HepG2 (cell line): ENCODE results near the gene DGAT2. TPM values are rescaled to one million over a fixed set of nuclear protein-coding genes. Genes with fewer than 3 reads are reported as not detected.
A peak's percentile ranks its signal among the peaks of the same experiment; 100 is the strongest.

Experiments used
- AHR ChIP-seq: IDR thresholded peaks from 2 replicates; pipeline ENCODE4 v1.6.1; 2018; ENCODE audit warnings: missing genetic modification reagents, missing compliant biosample characterization
- CHD4 ChIP-seq: fragments of 200-600 bp; sonication (generic); IDR thresholded peaks from 2 replicates; pipeline ENCODE4 v1.7.0; 2017; ENCODE audit warnings: mild to moderate bottlenecking, low read length, borderline replicate concordance
- DZIP1 ChIP-seq: sonication (generic); formaldehyde crosslinking; IDR thresholded peaks from 2 replicates; pipeline ENCODE4 v1.5.0; 2020; ENCODE audit warnings: mild to moderate bottlenecking, missing genetic modification reagents
- ISX ChIP-seq: sonication (generic); formaldehyde crosslinking; conservative IDR thresholded peaks from 2 replicates; pipeline ENCODE4 v1.5.0; 2020; ENCODE audit warnings: missing genetic modification reagents
- KDM4B ChIP-seq: sonication (generic); formaldehyde crosslinking; IDR thresholded peaks from 2 replicates; pipeline ENCODE4 v1.4.0; 2020; ENCODE audit warnings: missing genetic modification reagents
- KDM5A ChIP-seq: fragments of 200-600 bp; sonication (generic); IDR thresholded peaks from 2 replicates; pipeline ENCODE4 v1.7.0; 2018; ENCODE audit warnings: antibody characterized with exemption, mild to moderate bottlenecking, low read length, borderline replicate concordance
- MAFK ChIP-seq, 2 experiments: IDR thresholded peaks in 1 of 2; conservative IDR thresholded peaks in 1 of 2; 2 replicates each; pipeline ENCODE4 v1.6.1; 2011; ENCODE audit warnings: improper control_type of control experiment in 2 of 2, low read length in 2 of 2
- ONECUT2 ChIP-seq: sonication (generic); formaldehyde crosslinking; IDR thresholded peaks from 2 replicates; pipeline ENCODE4 v1.4.0; 2020; ENCODE audit warnings: missing genetic modification reagents
- PPARG ChIP-seq: conservative IDR thresholded peaks from 2 replicates; pipeline ENCODE4 v1.6.1; 2016; ENCODE audit warnings: missing biosample characterization, missing genetic modification reagents
- TBL1XR1 ChIP-seq: fragments of 150-350 bp; IDR thresholded peaks from 2 replicates; pipeline ENCODE4 v1.6.1; 2014; ENCODE audit warnings: borderline replicate concordance, low read length; ENCODE audit not compliant: partially characterized antibody
- ZBTB21 ChIP-seq: sonication (generic); formaldehyde crosslinking; IDR thresholded peaks from 2 replicates; pipeline ENCODE4 v1.4.0; 2020; ENCODE audit warnings: missing genetic modification reagents
- ZBTB42 ChIP-seq: sonication (generic); formaldehyde crosslinking; IDR thresholded peaks from 2 replicates; pipeline ENCODE4 v1.5.0; 2020; ENCODE audit warnings: mild to moderate bottlenecking, missing genetic modification reagents
- ZBTB46 ChIP-seq: sonication (generic); formaldehyde crosslinking; IDR thresholded peaks from 2 replicates; pipeline ENCODE4 v1.4.0; 2020; ENCODE audit warnings: mild to moderate bottlenecking, missing genetic modification reagents, borderline replicate concordance
- ZMYM4 ChIP-seq: sonication (generic); formaldehyde crosslinking; IDR thresholded peaks from 2 replicates; pipeline ENCODE4 v1.8.1; 2023; ENCODE audit warnings: mild to moderate bottlenecking, missing genetic modification reagents
- ZNF766 ChIP-seq: sonication (generic); formaldehyde crosslinking; IDR thresholded peaks from 2 replicates; pipeline ENCODE4 v1.5.0; 2020; ENCODE audit warnings: missing genetic modification reagents, borderline replicate concordance
- polyA plus RNA-seq, 8 experiments: library from polyadenylated mRNA; depleted of rRNA in 3 of 8; stranded (reverse) in 7 of 8; unstranded in 1 of 8; fragments of >200 nt; fragmentation: Illumina TruSeq in 4 of 8; extraction: Trizol in 4 of 8; gene quantifications; 2 replicates each; pipeline versions ENCODE4 v1.2.1 to v1.2.3, GENCODE V29; 2011 to 2016; ENCODE audit warnings: low read depth in 4 of 8, missing spikeins in 1 of 8, mixed read lengths in 1 of 8; ENCODE audit not compliant: insufficient read depth in 1 of 8
- total RNA-seq, 5 experiments: library from RNA; depleted of rRNA; stranded (reverse); fragments of >200 nt; fragmentation: Illumina TruSeq; extraction: Trizol; gene quantifications; 2 replicates each; pipeline ENCODE4 v1.2.3, GENCODE V29; 2016; ENCODE audit warnings: low read depth in 1 of 5
- TF ChIP-seq, protein P1 (sequence below): sonication (generic); formaldehyde crosslinking; IDR thresholded peaks from 2 replicates; pipeline ENCODE4 v1.5.1; 2020; ENCODE audit warnings: mild to moderate bottlenecking, missing genetic modification reagents, borderline replicate concordance
- TF ChIP-seq, protein P2 (sequence below): sonication (generic); formaldehyde crosslinking; IDR thresholded peaks from 2 replicates; pipeline ENCODE4 v1.5.0; 2020; ENCODE audit warnings: missing genetic modification reagents

DGAT2 gene
- total and polyA plus RNA-seq, 2 of the 13 experiments (the other 11 are each of a cell fraction or from before 2014, with no cell fraction given), result 39.0 to 65.6 TPM

DNA sequence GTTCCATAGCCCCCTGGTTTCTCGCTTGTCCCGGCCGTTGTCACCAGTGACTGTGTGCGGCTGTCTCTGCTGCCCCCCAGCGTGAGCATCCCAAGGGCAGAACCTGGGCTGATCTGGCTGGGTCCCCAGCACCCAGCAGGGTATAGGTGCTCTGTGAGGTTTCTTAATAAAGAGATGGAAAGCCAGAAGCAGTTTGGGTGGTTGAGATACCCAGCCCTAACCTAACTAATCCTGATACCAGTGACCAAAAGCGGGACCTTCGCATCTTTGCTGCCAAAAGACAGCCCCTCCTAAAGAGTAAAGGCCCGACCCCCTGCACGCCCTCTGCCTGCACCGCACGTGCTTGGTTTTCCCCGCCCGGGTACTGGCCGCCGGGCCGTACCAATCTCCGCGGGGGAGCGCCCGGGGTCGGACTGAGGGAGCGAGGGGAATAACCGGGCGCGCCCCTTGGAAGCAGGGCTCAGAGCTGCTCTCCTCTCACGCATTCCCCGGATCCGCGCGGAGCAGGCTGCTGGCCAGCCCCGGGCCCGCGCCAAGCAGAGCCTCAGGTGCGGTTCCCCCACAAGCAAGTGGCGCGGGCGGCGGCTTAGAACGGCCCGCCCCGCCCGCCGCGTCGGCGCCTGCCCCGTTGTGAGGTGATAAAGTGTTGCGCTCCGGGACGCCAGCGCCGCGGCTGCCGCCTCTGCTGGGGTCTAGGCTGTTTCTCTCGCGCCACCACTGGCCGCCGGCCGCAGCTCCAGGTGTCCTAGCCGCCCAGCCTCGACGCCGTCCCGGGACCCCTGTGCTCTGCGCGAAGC is at the start of gene DGAT2 (continued):
- TF ChIP-seq, protein P1, sequence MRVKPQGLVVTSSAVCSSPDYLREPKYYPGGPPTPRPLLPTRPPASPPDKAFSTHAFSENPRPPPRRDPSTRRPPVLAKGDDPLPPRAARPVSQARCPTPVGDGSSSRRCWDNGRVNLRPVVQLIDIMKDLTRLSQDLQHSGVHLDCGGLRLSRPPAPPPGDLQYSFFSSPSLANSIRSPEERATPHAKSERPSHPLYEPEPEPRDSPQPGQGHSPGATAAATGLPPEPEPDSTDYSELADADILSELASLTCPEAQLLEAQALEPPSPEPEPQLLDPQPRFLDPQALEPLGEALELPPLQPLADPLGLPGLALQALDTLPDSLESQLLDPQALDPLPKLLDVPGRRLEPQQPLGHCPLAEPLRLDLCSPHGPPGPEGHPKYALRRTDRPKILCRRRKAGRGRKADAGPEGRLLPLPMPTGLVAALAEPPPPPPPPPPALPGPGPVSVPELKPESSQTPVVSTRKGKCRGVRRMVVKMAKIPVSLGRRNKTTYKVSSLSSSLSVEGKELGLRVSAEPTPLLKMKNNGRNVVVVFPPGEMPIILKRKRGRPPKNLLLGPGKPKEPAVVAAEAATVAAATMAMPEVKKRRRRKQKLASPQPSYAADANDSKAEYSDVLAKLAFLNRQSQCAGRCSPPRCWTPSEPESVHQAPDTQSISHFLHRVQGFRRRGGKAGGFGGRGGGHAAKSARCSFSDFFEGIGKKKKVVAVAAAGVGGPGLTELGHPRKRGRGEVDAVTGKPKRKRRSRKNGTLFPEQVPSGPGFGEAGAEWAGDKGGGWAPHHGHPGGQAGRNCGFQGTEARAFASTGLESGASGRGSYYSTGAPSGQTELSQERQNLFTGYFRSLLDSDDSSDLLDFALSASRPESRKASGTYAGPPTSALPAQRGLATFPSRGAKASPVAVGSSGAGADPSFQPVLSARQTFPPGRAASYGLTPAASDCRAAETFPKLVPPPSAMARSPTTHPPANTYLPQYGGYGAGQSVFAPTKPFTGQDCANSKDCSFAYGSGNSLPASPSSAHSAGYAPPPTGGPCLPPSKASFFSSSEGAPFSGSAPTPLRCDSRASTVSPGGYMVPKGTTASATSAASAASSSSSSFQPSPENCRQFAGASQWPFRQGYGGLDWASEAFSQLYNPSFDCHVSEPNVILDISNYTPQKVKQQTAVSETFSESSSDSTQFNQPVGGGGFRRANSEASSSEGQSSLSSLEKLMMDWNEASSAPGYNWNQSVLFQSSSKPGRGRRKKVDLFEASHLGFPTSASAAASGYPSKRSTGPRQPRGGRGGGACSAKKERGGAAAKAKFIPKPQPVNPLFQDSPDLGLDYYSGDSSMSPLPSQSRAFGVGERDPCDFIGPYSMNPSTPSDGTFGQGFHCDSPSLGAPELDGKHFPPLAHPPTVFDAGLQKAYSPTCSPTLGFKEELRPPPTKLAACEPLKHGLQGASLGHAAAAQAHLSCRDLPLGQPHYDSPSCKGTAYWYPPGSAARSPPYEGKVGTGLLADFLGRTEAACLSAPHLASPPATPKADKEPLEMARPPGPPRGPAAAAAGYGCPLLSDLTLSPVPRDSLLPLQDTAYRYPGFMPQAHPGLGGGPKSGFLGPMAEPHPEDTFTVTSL, result peak; percentile 30; the same call in 1 of the 2 replicates
- peak; percentile 37 for TF ChIP-seq TBL1XR1
- TF ChIP-seq ZNF766 (CRISPR knock-in tag), result peak; percentile 95
- no peak; the same call in 1 of the 2 replicates for TF ChIP-seq ZMYM4 (CRISPR knock-in tag)
- TF ChIP-seq ONECUT2 (CRISPR knock-in tag), result no peak
- TF ChIP-seq ZBTB46 (CRISPR knock-in tag), result no peak
- no peak for TF ChIP-seq MAFK (conservative IDR thresholded peaks at IDR 0.05 in 1 of 2, IDR thresholded peaks at IDR 0.05 in 1 of 2; ENCODE audit: low read length in 2 of 2)
- no peak for TF ChIP-seq ZBTB21 (CRISPR knock-in tag)
- TF ChIP-seq PPARG, result 0 out of 2 replicates have a peak, but pooled peaks have one; percentile 8
- TF ChIP-seq ZBTB42 (CRISPR knock-in tag), result peak; percentile 16; the same call in 1 of the 2 replicates
- TF ChIP-seq, protein P2, sequence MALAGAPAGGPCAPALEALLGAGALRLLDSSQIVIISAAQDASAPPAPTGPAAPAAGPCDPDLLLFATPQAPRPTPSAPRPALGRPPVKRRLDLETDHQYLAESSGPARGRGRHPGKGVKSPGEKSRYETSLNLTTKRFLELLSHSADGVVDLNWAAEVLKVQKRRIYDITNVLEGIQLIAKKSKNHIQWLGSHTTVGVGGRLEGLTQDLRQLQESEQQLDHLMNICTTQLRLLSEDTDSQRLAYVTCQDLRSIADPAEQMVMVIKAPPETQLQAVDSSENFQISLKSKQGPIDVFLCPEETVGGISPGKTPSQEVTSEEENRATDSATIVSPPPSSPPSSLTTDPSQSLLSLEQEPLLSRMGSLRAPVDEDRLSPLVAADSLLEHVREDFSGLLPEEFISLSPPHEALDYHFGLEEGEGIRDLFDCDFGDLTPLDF (CRISPR knock-in tag), result peak; percentile 81; the same call in 1 of the 2 replicates
- peak; percentile 56; the same call in 1 of the 2 replicates for TF ChIP-seq KDM5A
- TF ChIP-seq CHD4, result peak; percentile 78; the same call in 1 of the 2 replicates
- TF ChIP-seq KDM4B, result peak; percentile 51; the same call in 1 of the 2 replicates
- peak; percentile 81 for TF ChIP-seq DZIP1
- 0 out of 2 replicates have a peak, but pooled peaks have one; percentile 57 for TF ChIP-seq AHR (CRISPR knock-in tag)
- TF ChIP-seq ISX, result peak; percentile 94
